PC-9 (cell line): ENCODE results near the gene SMCO2. TPM values are rescaled to one million over a fixed set of nuclear protein-coding genes. Genes with fewer than 3 reads are reported as not detected.

Experiments
- BruUV-seq: library from RNA; stranded (reverse); fragments of 400-500 nt; replicated peaks from 2 replicates; lab custom pipeline; 2021; lab: Mats Ljungman, UMichigan
- CTCF ChIA-PET: fragments of 300-600 bp; sonication (Branson Sonifier 250); formaldehyde crosslinking; loops from one replicate; lab custom pipeline; 2022; ENCODE audit warnings: antibody characterized with exemption; lab: Charles Lee
- POLR2A ChIA-PET: fragments of 300-600 bp; sonication (Branson Sonifier 250); formaldehyde crosslinking; loops from one replicate; lab custom pipeline; 2022; ENCODE audit warnings: antibody characterized with exemption; ENCODE audit not compliant: unreplicated experiment; lab: Charles Lee
- DNase-seq, 2 experiments: peaks; one replicate each; pipeline versions ENCODE4 v3.0.0 to v3.0.0-alpha.2; 2015 to 2022; ENCODE audit warnings: mixed read lengths in 1 of 2
- H2AFZ ChIP-seq: fragments of 200-600 bp; sonication (generic); 2 replicates; pipeline ENCODE4 v1.8.1; 2017; ENCODE audit warnings: antibody characterized with exemption
- H3F3A ChIP-seq: fragments of 200-600 bp; sonication (generic); 2 replicates; pipeline ENCODE4 v1.8.1; 2017; ENCODE audit warnings: antibody characterized with exemption, mild to moderate bottlenecking, low read depth; ENCODE audit not compliant: insufficient read depth
- H3K27ac ChIP-seq: fragments of 200-600 bp; sonication (generic); 2 replicates; pipeline ENCODE4 v1.6.1; 2016; ENCODE audit warnings: mixed run types
- H3K27me3 ChIP-seq: fragments of 200-600 bp; sonication (generic); 2 replicates; pipeline ENCODE4 v1.6.1; 2016; ENCODE audit warnings: low read depth, mixed run types; ENCODE audit not compliant: insufficient read depth
- H3K36me3 ChIP-seq: fragments of 200-600 bp; sonication (generic); 2 replicates; pipeline ENCODE4 v1.6.1; 2016; ENCODE audit warnings: low read depth, mixed run types
- H3K4me1 ChIP-seq: fragments of 200-600 bp; sonication (generic); replicated peaks from 2 replicates; pipeline ENCODE4 v1.6.1; 2016; ENCODE audit warnings: mixed run types; ENCODE audit not compliant: insufficient read depth
- H3K4me2 ChIP-seq: fragments of 200-600 bp; sonication (generic); 2 replicates; pipeline ENCODE4 v1.6.1; 2017; ENCODE audit warnings: mixed run types
- H3K4me3 ChIP-seq: fragments of 200-600 bp; sonication (generic); 2 replicates; pipeline ENCODE4 v1.6.1; 2016; ENCODE audit warnings: mixed run types
- H3K79me2 ChIP-seq: fragments of 200-600 bp; sonication (generic); 2 replicates; pipeline ENCODE4 v1.6.1; 2017; ENCODE audit warnings: low read depth, mixed run types
- H3K9me2 ChIP-seq: fragments of 200-600 bp; sonication (generic); 2 replicates; pipeline ENCODE4 v1.8.1; 2017; ENCODE audit warnings: mild to moderate bottlenecking; ENCODE audit not compliant: insufficient read depth
- H3K9me3 ChIP-seq: fragments of 200-600 bp; sonication (generic); 2 replicates; pipeline ENCODE4 v1.8.1; 2016; ENCODE audit warnings: low read depth; ENCODE audit not compliant: insufficient read depth
- H4K20me1 ChIP-seq: fragments of 200-600 bp; sonication (generic); 2 replicates; pipeline ENCODE4 v1.8.1; 2017; ENCODE audit not compliant: insufficient read depth
- EZH2 ChIP-seq: fragments of 200-600 bp; sonication (generic); IDR thresholded peaks from 2 replicates; pipeline ENCODE4 v1.8.0; 2017; ENCODE audit warnings: antibody characterized with exemption, low read depth
- intact Hi-C: fragments of 100-400 bp; cut with micrococcal nuclease; formaldehyde crosslinking; loops from one replicate; pipeline ENCODE4 v1.10.0; 2022; ENCODE audit not compliant: unreplicated experiment
- total RNA-seq: library from RNA; stranded (reverse); gene quantifications from 2 replicates; pipeline ENCODE4 v1.2.3, GENCODE V29; 2021
- TF ChIP-seq, protein P1 (sequence below): fragments of 200-600 bp; sonication (generic); conservative IDR thresholded peaks from 2 replicates; pipeline ENCODE4 v1.6.1; 2017; ENCODE audit warnings: mixed run types, antibody characterized with exemption, mild to moderate bottlenecking, moderate library complexity

SMCO2 gene
- total RNA-seq, 1 experiment from 2014 or later, result 3.7 TPM

DNA sequence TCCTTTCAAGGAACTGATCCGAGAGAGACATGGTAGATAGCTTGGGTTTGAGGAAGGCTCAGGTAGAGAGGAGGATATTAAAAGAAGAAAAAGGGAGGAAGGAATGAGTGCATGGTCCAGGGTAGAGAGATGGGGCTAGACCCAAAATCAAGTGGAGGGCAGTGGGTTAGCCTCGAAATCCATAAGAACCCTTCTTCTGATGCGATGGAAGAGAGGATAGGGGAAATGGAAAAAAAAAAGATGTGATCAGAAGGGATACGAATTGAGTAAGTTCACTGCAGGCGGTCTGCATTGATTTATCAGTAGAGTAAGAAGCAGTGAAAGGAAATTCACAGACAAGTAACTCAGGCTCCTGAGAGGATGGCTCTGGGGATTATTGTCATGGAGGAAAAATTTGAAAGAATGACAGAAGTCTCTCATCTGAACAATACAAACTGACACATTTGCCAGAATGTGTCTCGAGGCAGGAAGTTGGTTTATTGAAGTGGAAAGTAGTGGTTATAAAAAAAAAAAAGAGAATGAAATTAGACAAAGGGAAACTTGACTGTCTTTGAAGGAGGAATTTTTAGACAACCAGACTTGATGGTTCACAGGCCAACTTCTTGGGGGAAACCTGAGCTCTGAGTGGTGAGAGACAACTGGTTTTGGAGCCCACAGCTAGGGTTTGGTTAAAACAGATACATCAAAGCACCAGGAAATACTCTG lies 87.7 kb downstream of the SMCO2 start:
- Histone ChIP-seq H3K9me2 (no peaks in the 10 kb centered on the region), H3K27me3 (no peaks in the 10 kb centered on the region), H3K36me3 (no peaks in the 10 kb centered on the region), H3K4me3 (no peak overlapping the region), H3F3A (no peaks in the 10 kb centered on the region), H3K27ac (no peak overlapping the region), H3K4me2 (no peak overlapping the region), H4K20me1 (no peaks in the 10 kb centered on the region), H3K4me1 (no peaks in the 10 kb centered on the region), H3K9me3 (no peaks in the 10 kb centered on the region), H3K79me2 (peaks cover 34% of the 10 kb centered on the region), H2AFZ (no peak overlapping the region)
- BruUV-seq, result no TSS peak
- TF ChIP-seq, protein P1, sequence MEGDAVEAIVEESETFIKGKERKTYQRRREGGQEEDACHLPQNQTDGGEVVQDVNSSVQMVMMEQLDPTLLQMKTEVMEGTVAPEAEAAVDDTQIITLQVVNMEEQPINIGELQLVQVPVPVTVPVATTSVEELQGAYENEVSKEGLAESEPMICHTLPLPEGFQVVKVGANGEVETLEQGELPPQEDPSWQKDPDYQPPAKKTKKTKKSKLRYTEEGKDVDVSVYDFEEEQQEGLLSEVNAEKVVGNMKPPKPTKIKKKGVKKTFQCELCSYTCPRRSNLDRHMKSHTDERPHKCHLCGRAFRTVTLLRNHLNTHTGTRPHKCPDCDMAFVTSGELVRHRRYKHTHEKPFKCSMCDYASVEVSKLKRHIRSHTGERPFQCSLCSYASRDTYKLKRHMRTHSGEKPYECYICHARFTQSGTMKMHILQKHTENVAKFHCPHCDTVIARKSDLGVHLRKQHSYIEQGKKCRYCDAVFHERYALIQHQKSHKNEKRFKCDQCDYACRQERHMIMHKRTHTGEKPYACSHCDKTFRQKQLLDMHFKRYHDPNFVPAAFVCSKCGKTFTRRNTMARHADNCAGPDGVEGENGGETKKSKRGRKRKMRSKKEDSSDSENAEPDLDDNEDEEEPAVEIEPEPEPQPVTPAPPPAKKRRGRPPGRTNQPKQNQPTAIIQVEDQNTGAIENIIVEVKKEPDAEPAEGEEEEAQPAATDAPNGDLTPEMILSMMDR, result no peak
- no peak for TF ChIP-seq EZH2
- no peak for DNase-seq
- intact Hi-C loops, result no loop called here
- ChIA-PET POLR2A (no interaction called here), CTCF (no interaction called here)

DNA sequence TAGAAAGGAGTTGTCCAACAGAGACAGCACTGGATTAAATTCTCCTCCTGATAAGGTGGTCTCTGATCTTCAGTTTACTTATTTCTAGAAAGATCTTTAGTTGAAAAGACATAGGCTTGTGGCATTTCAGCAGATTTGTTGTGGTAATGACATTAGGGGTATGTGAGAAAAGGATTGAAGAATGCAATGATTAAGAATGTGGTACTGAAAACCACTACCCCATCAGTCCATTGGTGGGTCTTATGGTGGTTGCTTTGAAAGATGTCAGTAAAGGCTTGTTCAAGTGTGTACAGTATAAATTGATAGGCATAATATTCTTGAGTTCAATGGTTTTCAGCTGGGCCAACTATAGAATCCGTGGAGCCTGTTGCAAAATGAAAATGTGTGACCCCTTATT lies 88.2 kb downstream of the SMCO2 start:
- Histone ChIP-seq H3K79me2 (peaks cover 32% of the 10 kb centered on the region), H3K9me3 (no peaks in the 10 kb centered on the region), H3K4me2 (no peak overlapping the region), H3K4me3 (no peak overlapping the region), H4K20me1 (no peaks in the 10 kb centered on the region), H3K4me1 (no peaks in the 10 kb centered on the region), H3K9me2 (no peaks in the 10 kb centered on the region), H2AFZ (no peak overlapping the region), H3K27me3 (no peaks in the 10 kb centered on the region), H3K36me3 (no peaks in the 10 kb centered on the region), H3K27ac (no peak overlapping the region), H3F3A (no peaks in the 10 kb centered on the region)
- no peak for TF ChIP-seq EZH2
- TF ChIP-seq, protein P1, result no peak
- no peak for DNase-seq
- ChIA-PET CTCF (no interaction called here), POLR2A (no interaction called here)
- no TSS peak for BruUV-seq
- intact Hi-C loops, result no loop called here

DNA sequence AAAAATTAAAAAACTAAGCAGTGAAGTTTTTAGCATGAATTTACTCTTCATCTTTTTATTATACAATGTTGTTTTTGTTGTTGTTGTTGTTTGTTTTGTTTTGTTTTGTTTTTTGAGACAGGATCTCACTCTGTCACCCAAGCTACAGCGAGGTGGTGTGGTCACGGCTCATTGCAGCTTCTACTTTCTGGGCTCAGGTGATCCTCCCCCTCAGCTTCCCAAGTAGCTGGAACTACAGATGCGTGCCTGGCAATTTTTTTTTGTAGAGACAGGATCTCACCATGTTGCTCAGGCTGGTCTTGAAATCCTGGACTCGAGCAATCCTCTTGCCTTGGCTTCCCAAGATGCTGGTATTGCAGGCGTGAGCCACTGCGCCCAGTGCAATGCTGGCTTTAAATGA lies 88.8 kb downstream of the SMCO2 start:
- BruUV-seq, result no TSS peak
- Histone ChIP-seq H3K27ac (no peak overlapping the region), H3K9me2 (no peaks in the 10 kb centered on the region), H3F3A (no peaks in the 10 kb centered on the region), H3K4me1 (no peaks in the 10 kb centered on the region), H3K27me3 (no peaks in the 10 kb centered on the region), H3K4me3 (no peak overlapping the region), H3K36me3 (no peaks in the 10 kb centered on the region), H2AFZ (no peak overlapping the region), H4K20me1 (no peaks in the 10 kb centered on the region), H3K9me3 (no peaks in the 10 kb centered on the region), H3K4me2 (no peak overlapping the region), H3K79me2 (peaks cover 30% of the 10 kb centered on the region)
- ChIA-PET POLR2A (no interaction called here), CTCF (no interaction called here)
- intact Hi-C loops, result no loop called here
- TF ChIP-seq, protein P1, result no peak
- TF ChIP-seq EZH2, result no peak
- DNase-seq, result no peak
